Measurements from ENCODE around the gene SPDYE5.
"Not testable (repeated sequence)": the region's sequence is repeated elsewhere in the genome, so short reads cannot be mapped to it uniquely, and the experiment has no call there.

The SPDYE5 gene

GRCh38 chr7:75492020-75492419 is at the start of gene SPDYE5:
TSS of gene SPDYE5 (plus strand) at chr7:75492320. CDS start at chr7:75494048, 1,728 bp downstream.
- in situ Hi-C loops (cut with MboI; ENCODE audit: low sequenced_read_pairs), result not testable (repeated sequence)

- in situ Hi-C loops (cut with MboI; ENCODE audit: low sequenced_read_pairs), result not testable (repeated sequence)
Measured at GRCh38 chr7:75442465-75443111, 49.5 kb upstream of the SPDYE5 start.

GRCh38 chr7:75449946-75450345 is 42.2 kb upstream of the SPDYE5 start:
- in situ Hi-C loops (cut with MboI; ENCODE audit: low sequenced_read_pairs), result not testable (repeated sequence)

- in situ Hi-C loops (cut with MboI; ENCODE audit: low sequenced_read_pairs), result not testable (repeated sequence)
Measured at GRCh38 chr7:75452494-75452955, 39.6 kb upstream of the SPDYE5 start.

- in situ Hi-C loops (cut with MboI; ENCODE audit: low sequenced_read_pairs), result not testable (repeated sequence)
Measured at GRCh38 chr7:75456403-75456802, 35.7 kb upstream of the SPDYE5 start.

GRCh38 chr7:75458034-75458433 is 34.1 kb upstream of the SPDYE5 start:
- in situ Hi-C loops (cut with MboI; ENCODE audit: low sequenced_read_pairs), result not testable (repeated sequence)

GRCh38 chr7:75460541-75460940 is 31.6 kb upstream of the SPDYE5 start:
- in situ Hi-C loops (cut with MboI; ENCODE audit: low sequenced_read_pairs), result not testable (repeated sequence)

GRCh38 chr7:75470166-75470565 is 22.0 kb upstream of the SPDYE5 start:
- in situ Hi-C loops (cut with MboI; ENCODE audit: low sequenced_read_pairs), result not testable (repeated sequence)

GRCh38 chr7:75477457-75477856 is 14.7 kb upstream of the SPDYE5 start:
- in situ Hi-C loops (cut with MboI; ENCODE audit: low sequenced_read_pairs), result not testable (repeated sequence)

- in situ Hi-C loops (cut with MboI; ENCODE audit: low sequenced_read_pairs), result not testable (repeated sequence)
Measured at GRCh38 chr7:75480313-75480712, 11.8 kb upstream of the SPDYE5 start.

- in situ Hi-C loops (cut with MboI; ENCODE audit: low sequenced_read_pairs), result not testable (repeated sequence)
Measured at GRCh38 chr7:75485355-75485978, 6.7 kb upstream of the SPDYE5 start.

- in situ Hi-C loops (cut with MboI; ENCODE audit: low sequenced_read_pairs), result not testable (repeated sequence)
Measured at GRCh38 chr7:75485979-75486643, 6.0 kb upstream of the SPDYE5 start, which contains the start of gene POM121C. TSS of gene POM121C (minus strand) at chr7:75486299. CDS start at chr7:75441496, 44,803 bp downstream.

- in situ Hi-C loops (cut with MboI; ENCODE audit: low sequenced_read_pairs), result not testable (repeated sequence)
Measured at GRCh38 chr7:75509033-75509432, 16.9 kb downstream of the SPDYE5 start.

- in situ Hi-C loops (cut with MboI; ENCODE audit: low sequenced_read_pairs), result not testable (repeated sequence)
Measured at GRCh38 chr7:75518842-75519241, 26.7 kb downstream of the SPDYE5 start.

- in situ Hi-C loops (cut with MboI; ENCODE audit: low sequenced_read_pairs), result not testable (repeated sequence)
Measured at GRCh38 chr7:75521727-75522126, 29.6 kb downstream of the SPDYE5 start.

GRCh38 chr7:75527224-75527722 is 35.2 kb downstream of the SPDYE5 start:
- in situ Hi-C loops (cut with MboI; ENCODE audit: low sequenced_read_pairs), result not testable (repeated sequence)

- in situ Hi-C loops (cut with MboI; ENCODE audit: low sequenced_read_pairs), result no loop called here
Measured at GRCh38 chr7:75531359-75531821, 39.3 kb downstream of the SPDYE5 start.

GRCh38 chr7:75532639-75533038 is 40.5 kb downstream of the SPDYE5 start:
- in situ Hi-C loops (cut with MboI; ENCODE audit: low sequenced_read_pairs), result no loop called here

GRCh38 chr7:75533926-75534325 is 41.8 kb downstream of the SPDYE5 start:
- in situ Hi-C loops (cut with MboI; ENCODE audit: low sequenced_read_pairs), result no loop called here

- in situ Hi-C loops (cut with MboI; ENCODE audit: low sequenced_read_pairs), result no loop called here
Measured at GRCh38 chr7:75534727-75535307, 42.7 kb downstream of the SPDYE5 start.

- in situ Hi-C loops (cut with MboI; ENCODE audit: low sequenced_read_pairs), result no loop called here
Measured at GRCh38 chr7:75536491-75536890, 44.4 kb downstream of the SPDYE5 start.
